ENCODE data around the gene PRPF6.

Gene PRPF6

GRCh38 chr20:64035933-64036345 lies 55.0 kb downstream of the PRPF6 start, which contains the start of gene C20orf204:
TSS of gene C20orf204 (plus strand) at chr20:64036182. CDS start at chr20:64036324, 142 bp downstream.
- DNase-seq: no peak

GRCh38 chr20:64036346-64037198 lies 55.6 kb downstream of the PRPF6 start:
- no peak for DNase-seq

GRCh38 chr20:64037199-64037497 lies 56.2 kb downstream of the PRPF6 start:
- no peak for DNase-seq

GRCh38 chr20:64037498-64038213 lies 56.7 kb downstream of the PRPF6 start:
- no peak for DNase-seq

- DNase-seq: no peak
Observed at GRCh38 chr20:64038224-64038564, 57.3 kb downstream of the PRPF6 start.

GRCh38 chr20:64038565-64039292 lies 57.8 kb downstream of the PRPF6 start:
- peak; percentile 65 to 89 (median 76) for DNase-seq

- DNase-seq: no peak
Observed at GRCh38 chr20:64039293-64040160, 58.6 kb downstream of the PRPF6 start.

GRCh38 chr20:64040231-64041039 lies 59.5 kb downstream of the PRPF6 start:
- no peak for DNase-seq

GRCh38 chr20:64041040-64041780 lies 60.3 kb downstream of the PRPF6 start:
- DNase-seq: no peak

GRCh38 chr20:64041781-64042053 lies 60.8 kb downstream of the PRPF6 start:
- no peak for DNase-seq

- peak in 3 of 4 experiments; percentile 36 to 63 (median 53) for DNase-seq
Observed at GRCh38 chr20:64042054-64042781, 61.3 kb downstream of the PRPF6 start.

- DNase-seq: no peak
Observed at GRCh38 chr20:64043768-64044167, 62.8 kb downstream of the PRPF6 start.

- peak in 1 of 4 experiments; percentile 24 for DNase-seq
Observed at GRCh38 chr20:64044484-64045247, 63.7 kb downstream of the PRPF6 start.

- DNase-seq: no peak
Observed at GRCh38 chr20:64045346-64046011, 64.5 kb downstream of the PRPF6 start.

- no peak for DNase-seq
Observed at GRCh38 chr20:64047046-64047389, 66.1 kb downstream of the PRPF6 start.

- no peak for DNase-seq
Observed at GRCh38 chr20:64047968-64048401, 67.1 kb downstream of the PRPF6 start.

- DNase-seq: no peak
Observed at GRCh38 chr20:64048402-64049044, 67.6 kb downstream of the PRPF6 start.

Measured in suppressor macrophage (primary cell).